Right lobe of liver (tissue), 6 donors: Measurements from ENCODE around the gene SPHK2. TPM values are rescaled to one million over a fixed set of nuclear protein-coding genes. Genes with fewer than 3 reads are reported as not detected.

Experiments used
- ATAC-seq, 4 donors: fragments of 200-7000 bp; cut with Tn5 transposase; one replicate each; pipeline ENCODE4 v1.9.1; 2020; ENCODE audit warnings: mild to moderate bottlenecking in 4 of 4, moderate library complexity in 4 of 4
- DNase-seq, 3 donors: peaks; one replicate each; pipeline ENCODE4 v3.0.0-alpha.2; 2020
- H3K27ac ChIP-seq, 3 donors: fragments of 200-600 bp; one replicate each; pipeline ENCODE4 v1.8.0; 2022
- H3K27me3 ChIP-seq, 2 donors: fragments of 200-600 bp; one replicate each; pipeline ENCODE4 v1.8.0; 2022
- H3K36me3 ChIP-seq, 4 donors: fragments of 200-600 bp; sonication (generic) in 1 of 4; one replicate each; pipeline versions ENCODE4 v1.5.1 to v1.8.0; 2017 to 2022; ENCODE audit warnings: control low read depth in 1 of 4
- H3K4me1 ChIP-seq, 4 donors: fragments of 200-600 bp; sonication (generic) in 1 of 4; one replicate each; pipeline versions ENCODE4 v1.5.1 to v1.8.0; 2017 to 2022; ENCODE audit warnings: control low read depth in 1 of 4
- H3K4me3 ChIP-seq, 3 donors: fragments of 200-600 bp; one replicate each; pipeline ENCODE4 v1.8.0; 2022
- H3K9me3 ChIP-seq, 4 donors: fragments of 200-600 bp; sonication (generic) in 1 of 4; one replicate each; pipeline versions ENCODE4 v1.5.1 to v1.8.0; 2017 to 2022; ENCODE audit warnings: control low read depth in 1 of 4
- CTCF ChIP-seq, 4 donors: fragments of 200-600 bp in 3 of 4; fragments of 450-650 bp in 1 of 4; IDR thresholded peaks; one replicate each; pipeline versions ENCODE4 v1.5.1 to v1.8.0; 2016 to 2022; ENCODE audit warnings: antibody characterized with exemption in 4 of 4, mild to moderate bottlenecking in 2 of 4
- POLR2A ChIP-seq: fragments of 450-650 bp; IDR thresholded peaks from one replicate; pipeline ENCODE4 v1.6.1; 2017; ENCODE audit warnings: antibody characterized with exemption, mild to moderate bottlenecking
- WGBS: methylation state at CpG from one replicate; pipeline ENCODE4 v1.1.6; 2018; ENCODE audit warnings: low coverage, low lambda C conversion rate; ENCODE audit not compliant: insufficient coverage; ENCODE audit errors: missing lambda C conversion rate; 5-methylcytosine and 5-hydroxymethylcytosine counted together
- intact Hi-C, 2 donors: fragments of 100-400 bp; cut with DNase I; formaldehyde crosslinking; loops; one replicate each; pipeline versions ENCODE4 v1.11.2 to v1.14.1; 2022
- total RNA-seq, 6 experiments: library from RNA; depleted of rRNA in 2 of 6; stranded (reverse); fragments of >200 nt in 2 of 6; fragmentation: NEBNext Ultra II Directional in 3 of 6; extraction: Animal tissue kit (Norgen Biotek cat#: 25700) in 3 of 6; gene quantifications; one replicate each; pipeline versions ENCODE4 v1.1.0 to v1.2.4, GENCODE V29; 2016 to 2023
- donor health status: DM: no; HTN: yes; CAD: no.
- donor health status: DM: no; HTN: no; CAD: no.
- donor health status: DM: no; HTN: no; CAD: no.
- donor health status: DM: no; HTN: yes; CAD: no.
- donor health status: DM: no; HTN: yes; CAD: no.

Gene SPHK2
- total RNA-seq, 6 experiments from 2014 or later: 11.4 to 30.1 (median 17.2) TPM

- no peaks in the 10 kb centered on the region for H3K36me3 ChIP-seq
- no peaks in the 10 kb centered on the region for H3K9me3 ChIP-seq
- H3K27me3 ChIP-seq: no peaks in the 10 kb centered on the region
- ATAC-seq (no peak), DNase-seq (no peak)
- intact Hi-C loops: no loop called here
- H3K4me1 ChIP-seq: peaks cover 0 to 7% (median 3%) of the 10 kb centered on the region in 4 donors
- H3K4me3 ChIP-seq: peak overlapping the region in 2 of 3 donors; percentile 21 to 37
- peak overlapping the region; percentile 11 to 50 (median 37) for H3K27ac ChIP-seq
- 1% methylated on average over 6 of the region's 6 CpGs for WGBS
- no peak for TF ChIP-seq POLR2A
- no peak for TF ChIP-seq CTCF (IDR thresholded peaks at IDR 0.05)
Measured at GRCh38 chr19:48645620-48646000, 26.3 kb downstream of the SPHK2 start.

- Histone ChIP-seq H3K27ac (peak within 1 kb of the TSS; percentile 11 to 63 (median 57)), H3K9me3 (no peaks in the 10 kb centered on the region), H3K27me3 (no peaks in the 10 kb centered on the region), H3K36me3 (no peaks in the 10 kb centered on the region), H3K4me1 (peaks cover 0 to 5% (median 3%) of the 10 kb centered on the region in 4 donors), H3K4me3 (peak within 1 kb of the TSS; percentile 21 to 37 (median 32))
- ATAC-seq: peak; percentile 85 to 91 (median 89)
- 0% methylated on average over 21 of the region's 33 CpGs for WGBS
- peak; percentile 83 to 87 (median 85) for DNase-seq
- intact Hi-C loops: no loop called here
- TF ChIP-seq POLR2A (no peak), CTCF (IDR thresholded peaks at IDR 0.05) (peak; percentile 73 to 80 (median 76))
Measured at GRCh38 chr19:48646001-48646721, 26.9 kb downstream of the SPHK2 start, which contains the start of gene CA11. TSS of gene CA11 (minus strand) at chr19:48646187. CDS start at chr19:48645632, 555 bp downstream.

- 12% methylated on average over 10 of the region's 10 CpGs for WGBS
Measured at GRCh38 chr19:48646722-48647216, 27.5 kb downstream of the SPHK2 start.

GRCh38 chr19:48648134-48648533 lies 28.8 kb downstream of the SPHK2 start:
- Histone ChIP-seq H3K27ac (no peak overlapping the region), H3K27me3 (no peaks in the 10 kb centered on the region), H3K4me3 (no peak overlapping the region), H3K9me3 (no peaks in the 10 kb centered on the region), H3K4me1 (peaks cover 0 to 2% (median 0%) of the 10 kb centered on the region in 4 donors), H3K36me3 (no peaks in the 10 kb centered on the region)
- 46% methylated on average over 2 of the region's 2 CpGs for WGBS
- TF ChIP-seq POLR2A (no peak), CTCF (IDR thresholded peaks at IDR 0.05) (no peak)
- intact Hi-C loops: no loop called here
- DNase-seq: no peak
- no peak for ATAC-seq

More at GRCh38 chr19:48646722-48647216, 27.5 kb downstream of the SPHK2 start:
- Histone ChIP-seq H3K9me3 (no peaks in the 10 kb centered on the region), H3K4me3 (no peak overlapping the region), H3K4me1 (peaks cover 0 to 2% (median 0%) of the 10 kb centered on the region in 4 donors), H3K27ac (no peak overlapping the region), H3K27me3 (no peaks in the 10 kb centered on the region), H3K36me3 (no peaks in the 10 kb centered on the region)
- no peak for ATAC-seq
- intact Hi-C loops: no loop called here
- DNase-seq: no peak
- TF ChIP-seq CTCF (IDR thresholded peaks at IDR 0.05) (no peak), POLR2A (no peak)
